Activated CD8-positive, alpha-beta memory T cell treated with anti-CD3 and anti-CD28 coated beads, Interleukin-2, amount 10 ng/mL, durations not matched to agents 7 days and 5 days (primary cell): Measurements from ENCODE around the gene TPRX1. TPM values are rescaled to one million over a fixed set of nuclear protein-coding genes. Genes with fewer than 3 reads are reported as not detected.
"Not testable (repeated sequence)": the region's sequence is repeated elsewhere in the genome, so short reads cannot be mapped to it uniquely, and the experiment has no call there.

Experiments used
- ATAC-seq: fragments of 150-1000 bp; cut with Tn5 transposase; one replicate; pipeline ENCODE4 v1.10.0; 2021; ENCODE audit warnings: moderate library complexity
- CTCF ChIA-PET: fragments of 350-600 bp; sonication (Branson Sonifier 250); formaldehyde crosslinking; loops from one replicate; lab custom pipeline; 2021; ENCODE audit warnings: antibody characterized with exemption; lab: Charles Lee
- DNase-seq: peaks from one replicate; pipeline ENCODE4 v3.0.0-alpha.2; 2020
- H3K27ac Mint-ChIP-seq: one replicate; pipeline ENCODE4 v1.8.0; 2021; ENCODE audit warnings: mild to moderate bottlenecking, mixed read lengths
- H3K27me3 Mint-ChIP-seq: one replicate; pipeline ENCODE4 v1.8.0; 2021; ENCODE audit warnings: mixed read lengths
- H3K36me3 Mint-ChIP-seq: one replicate; pipeline ENCODE4 v1.8.0; 2021; ENCODE audit warnings: mild to moderate bottlenecking, mixed read lengths
- H3K4me1 Mint-ChIP-seq: one replicate; pipeline ENCODE4 v1.8.0; 2021; ENCODE audit warnings: mixed read lengths
- H3K4me3 Mint-ChIP-seq: one replicate; pipeline ENCODE4 v1.8.0; 2021; ENCODE audit warnings: mild to moderate bottlenecking, moderate library complexity, mixed read lengths
- H3K9me3 Mint-ChIP-seq: one replicate; pipeline ENCODE4 v1.8.0; 2022; ENCODE audit warnings: low read depth, mixed read lengths
- total RNA-seq, 2 experiments: library from RNA; stranded (reverse); gene quantifications; one replicate each; pipeline ENCODE4 v1.2.3, GENCODE V29; 2021

TPRX1 gene
- total RNA-seq, 2 experiments from 2014 or later = not detected

DNA sequence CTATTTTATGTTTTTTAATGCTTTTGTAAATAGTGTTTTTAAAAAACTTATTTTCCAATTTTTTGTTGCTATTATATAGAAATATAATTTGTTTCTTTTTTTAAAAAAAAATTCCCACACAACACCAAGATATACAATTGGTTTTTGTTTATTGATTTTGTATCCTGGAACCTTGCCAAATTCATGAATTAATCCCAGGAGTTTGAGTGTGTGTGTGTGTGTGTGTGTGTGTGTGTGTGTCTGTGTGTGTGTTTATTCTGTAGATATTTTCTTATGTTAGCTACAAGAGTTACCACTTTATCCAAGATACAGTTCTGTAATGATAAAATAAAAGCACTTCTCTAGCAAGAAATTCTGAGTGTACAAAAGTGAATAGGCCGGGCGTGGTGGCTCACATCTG is 7.6 kb downstream of the TPRX1 start:
- H3K4me1 Mint-ChIP-seq = no peaks in the 10 kb centered on the region
- DNase-seq = no peak
- CTCF ChIA-PET = interaction anchor here (0.8 to 1.9 kb wide), 2 partner anchors 66 to 97 kb away, joined by 3 to 5 read pairs; no protein-coding TSS in a partner anchor
- no peaks in the 10 kb centered on the region for H3K36me3 Mint-ChIP-seq
- no peak overlapping the region for H3K27ac Mint-ChIP-seq
- ATAC-seq = no peak
- peaks cover 4% of the 10 kb centered on the region for H3K9me3 Mint-ChIP-seq
- H3K4me3 Mint-ChIP-seq = no peak overlapping the region
- no peaks in the 10 kb centered on the region for H3K27me3 Mint-ChIP-seq

DNA sequence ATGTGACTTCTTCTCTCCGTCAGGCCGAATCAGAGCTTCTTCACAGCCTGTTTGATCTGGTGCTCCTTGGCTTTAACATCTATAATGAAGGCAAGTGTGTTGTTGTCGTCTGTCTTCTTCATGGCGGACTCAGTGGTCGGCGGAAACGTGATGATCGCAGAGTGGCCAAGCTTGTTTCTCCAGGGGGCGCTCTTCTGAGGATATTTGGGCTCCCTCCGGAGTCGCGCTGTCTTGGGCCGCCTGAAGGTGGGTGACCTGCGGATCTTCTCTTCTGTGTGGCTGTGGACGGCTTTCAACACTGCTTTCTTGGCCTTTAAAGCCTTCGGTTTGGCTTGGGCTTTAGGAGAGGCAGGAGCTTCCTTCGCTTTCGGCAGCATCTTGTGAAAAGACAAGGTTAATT is 9.8 kb downstream of the TPRX1 start:
- Mint-ChIP-seq H3K4me3 (no peak overlapping the region), H3K27me3 (no peaks in the 10 kb centered on the region), H3K4me1 (no peaks in the 10 kb centered on the region), H3K9me3 (no peaks in the 10 kb centered on the region), H3K36me3 (no peaks in the 10 kb centered on the region), H3K27ac (no peak overlapping the region)
- no peak for ATAC-seq
- no peak for DNase-seq
- CTCF ChIA-PET = interaction anchor here (0.8 to 0.9 kb wide), 2 partner anchors 29 to 68 kb away, joined by 3 to 4 read pairs; no protein-coding TSS in a partner anchor

DNA sequence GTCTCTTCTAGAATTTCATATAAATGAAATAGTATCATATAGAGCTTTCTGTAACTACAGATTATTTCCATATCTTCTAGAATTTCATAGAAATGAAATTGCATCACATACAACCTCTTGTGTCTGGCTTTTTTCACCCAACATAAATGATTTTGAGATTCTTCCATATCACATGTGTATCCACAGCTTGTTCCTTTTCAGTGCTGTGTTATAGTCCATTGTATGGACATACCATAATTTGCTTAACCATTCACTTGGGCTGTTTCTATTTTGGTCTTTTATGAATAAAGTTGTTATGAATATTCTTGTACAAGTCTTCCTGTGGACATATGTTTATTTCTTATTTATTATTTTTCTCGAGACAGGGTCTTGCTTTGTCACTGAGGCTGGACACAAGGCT is 11.7 kb downstream of the TPRX1 start:
- H3K4me1 Mint-ChIP-seq = peaks cover 2% of the 10 kb centered on the region
- CTCF ChIA-PET = interaction anchor here (1.3 to 6.1 kb wide), 2 partner anchors 8 to 27 kb away, joined by 4 to 39 read pairs; no protein-coding TSS in a partner anchor
- H3K27ac Mint-ChIP-seq = no peak overlapping the region
- no peaks in the 10 kb centered on the region for H3K9me3 Mint-ChIP-seq
- no peak for ATAC-seq
- no peak overlapping the region for H3K4me3 Mint-ChIP-seq
- no peaks in the 10 kb centered on the region for H3K36me3 Mint-ChIP-seq
- no peaks in the 10 kb centered on the region for H3K27me3 Mint-ChIP-seq
- DNase-seq = no peak

DNA sequence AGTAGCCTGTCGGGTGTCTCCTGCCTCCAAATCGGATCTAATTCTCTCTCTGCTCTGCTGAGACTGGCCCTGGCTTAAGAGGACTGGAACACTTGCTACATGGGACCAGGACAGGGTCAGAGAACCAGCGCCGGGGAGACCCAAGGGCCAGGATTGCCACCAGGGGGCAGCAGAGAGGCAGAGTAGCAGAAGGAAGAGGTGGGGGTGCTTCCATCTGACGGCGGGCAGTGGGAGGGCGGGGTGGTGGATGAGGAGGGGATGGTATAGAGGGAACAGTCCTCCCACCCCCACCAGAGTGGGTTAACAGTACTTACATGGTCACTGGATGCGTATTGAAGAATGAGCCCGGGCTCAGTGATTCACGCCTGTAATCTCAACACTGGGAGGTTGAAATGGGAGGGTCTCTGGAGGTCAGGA is 13.9 kb downstream of the TPRX1 start:
- peak; percentile 80 for ATAC-seq
- peak; percentile 84 for DNase-seq
- CTCF ChIA-PET = interaction anchor here (0.7 to 6.1 kb wide), 13 partner anchors 10 to 180 kb away, joined by 3 to 39 read pairs (median 4); no protein-coding TSS in a partner anchor
- Mint-ChIP-seq H3K4me3 (no peak overlapping the region), H3K4me1 (peaks cover 2% of the 10 kb centered on the region), H3K9me3 (no peaks in the 10 kb centered on the region), H3K27ac (no peak overlapping the region), H3K27me3 (no peaks in the 10 kb centered on the region), H3K36me3 (peaks cover 1% of the 10 kb centered on the region)

DNA sequence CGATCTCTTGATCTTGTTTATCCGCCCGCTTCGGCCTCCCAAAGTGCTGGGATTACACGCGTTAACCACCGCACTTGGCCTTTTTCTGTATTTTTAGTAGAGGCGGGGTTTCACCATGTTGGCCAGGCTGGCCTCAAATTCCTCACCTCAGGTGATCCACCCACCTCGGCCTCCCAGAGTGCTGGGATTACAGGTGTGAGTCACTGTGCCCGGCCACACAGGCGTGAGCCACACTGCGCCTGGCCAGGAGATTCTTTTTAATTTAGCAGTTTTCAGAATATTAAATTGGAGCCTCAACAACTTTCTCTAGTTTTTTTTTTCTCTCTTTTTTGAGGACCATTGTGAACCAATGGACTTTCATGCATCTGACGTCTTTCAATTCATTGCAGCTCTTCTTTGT is 14.5 kb downstream of the TPRX1 start:
- ATAC-seq, H3K27ac Mint-ChIP-seq, H3K4me1 Mint-ChIP-seq, H3K9me3 Mint-ChIP-seq, DNase-seq, H3K27me3 Mint-ChIP-seq, H3K36me3 Mint-ChIP-seq, H3K4me3 Mint-ChIP-seq: not testable (repeated sequence)
- CTCF ChIA-PET = interaction anchor here (0.7 to 6.1 kb wide), 14 partner anchors 10 to 179 kb away, joined by 3 to 39 read pairs (median 4); no protein-coding TSS in a partner anchor

DNA sequence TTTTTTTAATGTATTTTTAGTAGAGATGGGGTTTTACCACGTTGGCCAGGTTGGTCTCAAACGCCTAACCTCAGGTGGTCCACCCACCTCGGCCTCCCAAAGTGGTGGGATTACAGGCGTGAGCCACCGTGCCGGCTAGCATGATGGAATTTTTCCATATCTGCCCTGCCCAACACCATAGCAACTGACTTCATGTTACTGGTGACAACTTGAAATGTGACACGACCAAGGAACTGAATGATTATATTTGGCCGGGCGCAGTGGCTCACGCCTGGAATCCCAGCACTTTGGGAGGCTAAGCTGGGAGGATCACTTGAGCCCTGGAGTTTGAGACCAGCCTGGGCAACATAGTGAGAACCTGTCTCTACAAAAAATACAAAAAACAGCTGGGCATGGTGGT is 17.0 kb downstream of the TPRX1 start:
- CTCF ChIA-PET = interaction anchor here (1.3 to 6.1 kb wide), 3 partner anchors 21 to 80 kb away, joined by 3 to 39 read pairs (median 13); partner anchors contain the start of gene EHD2
- H3K27ac Mint-ChIP-seq, H3K4me3 Mint-ChIP-seq, H3K27me3 Mint-ChIP-seq, H3K4me1 Mint-ChIP-seq, DNase-seq, H3K9me3 Mint-ChIP-seq, H3K36me3 Mint-ChIP-seq, ATAC-seq: not testable (repeated sequence)

DNA sequence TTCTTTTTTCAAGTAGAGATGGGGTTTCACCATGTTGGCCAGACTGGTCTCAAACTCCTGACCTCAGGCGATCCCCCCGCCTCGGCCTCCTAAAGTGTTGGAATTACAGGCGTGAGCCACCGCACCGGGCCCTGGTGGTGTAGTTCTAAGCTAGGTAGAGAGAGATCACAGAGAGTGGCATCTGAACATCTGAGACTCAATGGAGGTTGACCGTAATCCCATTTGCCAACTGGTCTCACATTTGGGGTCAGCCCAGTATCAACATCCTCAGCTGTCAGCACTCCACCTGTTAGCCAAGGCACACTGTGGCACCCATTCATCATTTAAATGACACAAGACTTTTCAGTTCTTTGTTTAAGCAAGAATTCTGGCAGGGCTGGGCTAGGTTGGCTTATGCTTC is 17.8 kb downstream of the TPRX1 start:
- peaks cover 2% of the 10 kb centered on the region for H3K4me1 Mint-ChIP-seq
- H3K27ac Mint-ChIP-seq = no peak overlapping the region
- CTCF ChIA-PET = interaction anchor here (0.7 to 6.1 kb wide), 3 partner anchors 21 to 780 kb away, joined by 5 to 39 read pairs (median 13); partner anchors contain the start of gene EHD2
- ATAC-seq (no peak), DNase-seq (no peak)
- H3K27me3 Mint-ChIP-seq = no peaks in the 10 kb centered on the region
- H3K36me3 Mint-ChIP-seq = peaks cover 12% of the 10 kb centered on the region
- H3K4me3 Mint-ChIP-seq = no peak overlapping the region
- no peaks in the 10 kb centered on the region for H3K9me3 Mint-ChIP-seq

DNA sequence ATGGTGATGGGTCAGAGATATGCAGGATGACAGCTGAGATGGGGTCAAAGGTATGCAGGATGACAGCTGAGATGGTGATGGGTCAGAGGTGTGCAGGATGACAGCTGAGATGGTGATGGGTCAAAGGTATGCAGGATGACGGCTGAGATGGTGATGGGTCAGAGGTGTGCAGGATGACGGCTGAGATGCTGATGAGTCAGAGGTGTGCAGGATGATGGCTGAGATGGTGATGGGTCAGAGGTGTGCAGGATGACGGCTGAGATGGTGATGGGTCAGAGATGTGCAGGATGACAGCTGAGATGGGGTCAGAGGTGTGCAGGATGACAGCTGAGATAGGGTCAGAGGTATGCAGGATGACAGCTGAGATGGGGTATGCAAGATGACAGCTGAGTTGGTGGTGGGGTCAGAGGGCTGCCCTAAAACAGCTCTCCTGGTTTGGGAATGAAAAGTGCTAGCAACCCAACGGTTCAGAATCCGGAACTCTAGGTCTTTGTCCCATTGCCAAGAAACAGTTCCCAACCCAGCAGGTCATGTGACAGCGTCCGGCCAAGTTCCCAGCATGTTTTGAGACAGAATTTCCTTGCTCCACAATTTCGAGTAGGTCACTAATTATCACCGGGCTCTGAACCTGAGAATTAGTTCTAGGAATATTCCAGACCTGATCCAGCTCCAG is 22.6 kb downstream of the TPRX1 start:
- H3K4me3 Mint-ChIP-seq = no peak overlapping the region
- H3K9me3 Mint-ChIP-seq = no peaks in the 10 kb centered on the region
- ATAC-seq (no peak), DNase-seq (no peak)
- H3K36me3 Mint-ChIP-seq = peaks cover 18% of the 10 kb centered on the region
- CTCF ChIA-PET = no interaction called here
- H3K4me1 Mint-ChIP-seq = peaks cover 16% of the 10 kb centered on the region
- H3K27me3 Mint-ChIP-seq = no peaks in the 10 kb centered on the region
- no peak overlapping the region for H3K27ac Mint-ChIP-seq

DNA sequence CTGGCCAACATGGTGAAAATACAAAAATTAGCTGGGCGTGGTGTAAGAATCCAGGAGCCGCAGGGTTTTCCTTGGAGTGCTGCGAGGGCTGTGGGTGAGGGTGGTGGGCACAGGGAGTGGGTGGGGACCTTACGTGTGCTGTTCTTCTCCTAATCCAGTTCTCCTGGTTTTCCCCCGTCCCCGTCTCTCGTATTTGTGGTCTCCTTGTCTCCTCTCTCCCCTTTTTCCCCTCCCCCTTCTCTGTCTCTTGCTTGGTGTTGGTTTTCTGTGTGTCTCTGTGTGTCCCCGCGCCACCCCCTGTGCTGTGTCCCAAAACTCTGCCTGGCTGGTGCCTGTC is 24.2 kb downstream of the TPRX1 start:
- Mint-ChIP-seq H3K4me1 (peaks cover 16% of the 10 kb centered on the region), H3K36me3 (peaks cover 16% of the 10 kb centered on the region), H3K4me3 (peak overlapping the region; percentile 99), H3K27me3 (no peaks in the 10 kb centered on the region), H3K27ac (peak overlapping the region; percentile 24), H3K9me3 (no peaks in the 10 kb centered on the region)
- DNase-seq = no peak
- CTCF ChIA-PET = interaction anchor here (1.1 to 1.3 kb wide), 4 partner anchors 9 to 14 kb away, joined by 3 to 6 read pairs (median 4); no protein-coding TSS in a partner anchor
- ATAC-seq = no peak

DNA sequence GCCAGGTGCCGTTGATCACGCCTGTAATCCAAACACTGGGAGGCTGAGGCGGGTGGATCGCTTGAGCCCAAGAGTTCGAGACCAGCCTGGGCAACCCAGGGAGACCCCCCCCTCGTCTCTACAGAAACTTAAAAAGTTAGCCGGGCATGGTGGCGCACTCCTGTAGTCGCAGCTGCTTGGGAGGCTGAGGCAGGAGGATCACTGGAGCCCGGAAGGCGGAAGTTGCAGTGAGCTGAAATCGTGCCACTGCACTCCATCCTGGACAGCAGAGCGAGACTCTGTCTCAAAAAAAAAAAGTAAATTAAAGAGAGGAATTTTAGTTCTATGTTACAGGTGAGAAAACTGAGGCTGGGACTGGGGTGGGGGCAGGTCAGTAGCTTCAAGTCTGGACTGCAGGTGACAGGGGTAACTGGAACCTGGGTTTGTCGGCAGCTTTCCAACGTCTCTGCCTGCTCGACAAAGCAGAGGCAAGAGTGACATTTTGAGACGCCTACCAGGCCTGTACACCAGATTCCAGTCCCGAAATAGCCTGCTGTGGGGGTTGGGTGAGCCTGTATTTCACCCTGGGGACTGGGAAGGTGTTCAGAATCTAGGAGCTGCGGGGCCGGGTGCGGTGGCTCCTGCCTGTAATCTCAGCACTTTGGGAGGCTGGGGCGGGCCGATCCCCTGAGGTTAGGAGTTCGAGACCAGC is 24.7 kb downstream of the TPRX1 start:
- Mint-ChIP-seq H3K36me3 (peaks cover 16% of the 10 kb centered on the region), H3K27ac (peak overlapping the region; percentile 94), H3K4me3 (peak overlapping the region; percentile 99), H3K4me1 (peaks cover 16% of the 10 kb centered on the region), H3K9me3 (no peaks in the 10 kb centered on the region), H3K27me3 (no peaks in the 10 kb centered on the region)
- DNase-seq = no peak
- CTCF ChIA-PET = interaction anchor here (1.1 to 1.9 kb wide), 6 partner anchors 9 to 34 kb away, joined by 3 to 6 read pairs (median 4); partner anchors contain the start of gene NOP53
- no peak for ATAC-seq

DNA sequence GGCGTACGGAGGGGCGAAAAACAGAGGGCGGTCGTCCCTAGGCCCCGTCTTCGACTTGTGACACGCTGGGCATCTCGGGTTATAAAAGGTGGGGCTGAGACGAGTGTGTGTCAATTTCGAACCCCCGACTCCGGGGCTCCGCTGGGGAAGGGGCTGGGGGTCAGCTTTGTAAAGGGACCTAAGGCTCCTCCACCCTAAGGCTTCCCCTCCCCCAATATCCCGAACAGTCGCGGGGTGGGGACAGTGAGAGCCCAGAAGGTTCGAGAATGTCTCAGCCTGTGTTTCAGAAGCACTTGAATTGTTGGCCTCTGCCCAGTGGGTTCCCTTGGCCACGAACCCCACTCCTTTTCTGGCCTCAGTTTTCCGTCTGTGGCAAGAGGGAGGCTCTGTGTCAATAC is 25.4 kb downstream of the TPRX1 start:
- peak overlapping the region; percentile 99 for H3K4me3 Mint-ChIP-seq
- H3K27me3 Mint-ChIP-seq = no peaks in the 10 kb centered on the region
- peaks cover 16% of the 10 kb centered on the region for H3K4me1 Mint-ChIP-seq
- CTCF ChIA-PET = interaction anchor here (1.1 to 1.9 kb wide), 3 partner anchors 13 to 33 kb away, joined by 3 to 5 read pairs (median 3); partner anchors contain the start of gene NOP53
- H3K36me3 Mint-ChIP-seq = peaks cover 11% of the 10 kb centered on the region
- H3K27ac Mint-ChIP-seq = peak overlapping the region; percentile 94
- DNase-seq (peak; percentile 48), ATAC-seq (no peak)
- no peaks in the 10 kb centered on the region for H3K9me3 Mint-ChIP-seq

DNA sequence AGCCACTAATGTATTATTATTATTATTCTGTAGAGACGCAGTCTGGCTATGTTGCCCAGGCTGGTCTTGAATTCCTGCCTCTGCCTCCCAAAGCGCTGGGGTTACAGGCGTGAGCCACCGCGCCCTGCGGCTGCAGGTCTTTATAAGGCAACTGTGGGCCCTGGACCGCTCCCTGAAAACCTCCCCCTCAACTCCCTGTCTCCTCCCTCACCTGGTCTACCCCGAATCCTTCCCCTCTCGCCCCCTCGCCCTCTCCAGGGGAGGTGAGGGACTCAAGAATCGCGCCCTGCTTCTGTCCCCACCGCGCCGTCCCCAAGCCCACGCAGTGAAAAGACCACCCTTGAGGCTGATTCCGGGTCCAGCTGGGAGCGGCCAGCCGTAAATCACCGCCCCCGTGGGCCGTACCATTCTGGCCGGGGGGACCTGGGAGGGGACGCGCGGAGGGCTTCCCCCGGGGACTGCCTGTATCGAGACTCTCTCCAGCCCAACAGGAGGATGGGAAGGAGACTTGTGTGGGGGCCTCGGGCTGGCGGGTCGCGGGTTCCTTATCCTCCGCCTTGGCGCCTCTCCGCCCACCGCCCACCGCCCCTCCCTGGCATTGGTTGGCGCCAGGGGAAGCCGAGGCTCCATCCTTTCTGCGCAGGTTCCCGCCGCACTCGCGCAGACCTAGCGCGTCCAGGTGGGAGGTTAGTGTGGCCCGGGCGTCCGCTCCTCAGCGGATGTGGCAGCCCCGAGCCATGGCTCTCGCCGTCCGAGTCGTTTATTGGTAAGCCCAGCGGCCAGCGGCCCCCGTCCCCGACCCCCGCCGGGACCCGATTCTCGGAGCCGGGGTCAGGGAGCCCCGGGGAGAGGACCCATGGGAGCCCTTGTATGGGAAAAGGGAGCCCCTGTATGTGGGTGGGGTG is 26.1 kb downstream of the TPRX1 start, which contains the start of gene SELENOW:
Gene SELENOW, plus strand, starts transcription at position 655 of the 905 bp plus-strand sequence. Its CDS starts 83 bp downstream, at position 738.
- Mint-ChIP-seq H3K9me3 (no peaks in the 10 kb centered on the region), H3K27me3 (no peaks in the 10 kb centered on the region), H3K36me3 (peaks cover 9% of the 10 kb centered on the region), H3K4me1 (peaks cover 16% of the 10 kb centered on the region), H3K27ac (peak within 1 kb of the TSS; percentile 94), H3K4me3 (peak within 1 kb of the TSS; percentile 99)
- CTCF ChIA-PET = interaction anchor here (1.5 to 1.9 kb wide), 2 partner anchors 15 to 33 kb away, joined by 3 to 5 read pairs; partner anchors contain the start of gene NOP53
- DNase-seq (peak; percentile 84), ATAC-seq (peak; percentile 96)
